Subcutaneous adipose tissue (tissue), 4 donors: ENCODE results near the gene AHSG. TPM values are rescaled to one million over a fixed set of nuclear protein-coding genes. Genes with fewer than 3 reads are reported as not detected.

Source experiments
- total RNA-seq, 4 donors: library from RNA; depleted of rRNA; stranded (reverse); fragments of >200 nt; gene quantifications; one replicate each; pipeline ENCODE4 v1.1.0, GENCODE V29; 2016
- TF ChIP-seq, protein P1 (sequence below): fragments of 450-650 bp; IDR thresholded peaks from one replicate; pipeline ENCODE4 v1.5.1; 2016; ENCODE audit warnings: low read depth, mild to moderate bottlenecking, control low read depth, antibody characterized with exemption, moderate library complexity

Gene AHSG, protein sequence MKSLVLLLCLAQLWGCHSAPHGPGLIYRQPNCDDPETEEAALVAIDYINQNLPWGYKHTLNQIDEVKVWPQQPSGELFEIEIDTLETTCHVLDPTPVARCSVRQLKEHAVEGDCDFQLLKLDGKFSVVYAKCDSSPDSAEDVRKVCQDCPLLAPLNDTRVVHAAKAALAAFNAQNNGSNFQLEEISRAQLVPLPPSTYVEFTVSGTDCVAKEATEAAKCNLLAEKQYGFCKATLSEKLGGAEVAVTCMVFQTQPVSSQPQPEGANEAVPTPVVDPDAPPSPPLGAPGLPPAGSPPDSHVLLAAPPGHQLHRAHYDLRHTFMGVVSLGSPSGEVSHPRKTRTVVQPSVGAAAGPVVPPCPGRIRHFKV
- not detected for total RNA-seq

DNA sequence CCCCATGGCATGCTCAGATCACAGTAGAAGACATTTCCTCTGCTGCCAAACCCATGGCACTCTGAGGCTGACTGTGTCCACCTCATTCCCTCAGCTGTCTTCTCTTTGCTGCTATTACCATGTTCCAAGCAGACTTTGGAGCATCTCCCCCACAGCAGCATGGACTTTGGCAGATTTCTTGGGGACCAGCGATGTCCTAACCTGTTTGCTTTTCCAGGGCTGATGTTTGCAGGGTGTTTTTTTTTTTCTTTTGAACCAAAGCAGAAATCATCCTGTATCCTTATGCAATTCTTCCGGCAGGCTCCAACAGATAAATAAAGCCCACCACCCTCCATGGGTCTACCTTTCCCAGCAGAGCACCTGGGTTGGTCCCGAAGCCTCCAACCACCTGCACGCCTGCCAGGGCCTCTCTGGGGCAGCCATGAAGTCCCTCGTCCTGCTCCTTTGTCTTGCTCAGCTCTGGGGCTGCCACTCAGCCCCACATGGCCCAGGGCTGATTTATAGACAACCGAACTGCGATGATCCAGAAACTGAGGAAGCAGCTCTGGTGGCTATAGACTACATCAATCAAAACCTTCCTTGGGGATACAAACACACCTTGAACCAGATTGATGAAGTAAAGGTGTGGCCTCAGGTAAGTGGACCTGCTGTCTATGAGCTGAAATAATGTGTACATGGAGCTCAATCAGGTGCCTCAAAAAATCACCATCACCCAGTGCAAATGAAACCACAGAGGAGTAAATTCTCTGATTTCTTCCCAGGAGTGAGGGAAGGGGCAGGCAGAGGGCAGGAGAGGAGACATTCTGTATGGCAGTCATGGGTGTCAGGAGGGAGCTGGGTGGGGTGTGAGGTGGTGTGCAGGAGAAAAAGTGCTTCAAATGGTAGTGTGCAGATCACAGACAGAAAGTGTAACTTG lies at the start of gene AHSG:
Gene AHSG (plus strand): TSS at position 340 of the 916 bp plus-strand sequence. CDS start 82 bp downstream, at position 422.
- TF ChIP-seq, protein P1, sequence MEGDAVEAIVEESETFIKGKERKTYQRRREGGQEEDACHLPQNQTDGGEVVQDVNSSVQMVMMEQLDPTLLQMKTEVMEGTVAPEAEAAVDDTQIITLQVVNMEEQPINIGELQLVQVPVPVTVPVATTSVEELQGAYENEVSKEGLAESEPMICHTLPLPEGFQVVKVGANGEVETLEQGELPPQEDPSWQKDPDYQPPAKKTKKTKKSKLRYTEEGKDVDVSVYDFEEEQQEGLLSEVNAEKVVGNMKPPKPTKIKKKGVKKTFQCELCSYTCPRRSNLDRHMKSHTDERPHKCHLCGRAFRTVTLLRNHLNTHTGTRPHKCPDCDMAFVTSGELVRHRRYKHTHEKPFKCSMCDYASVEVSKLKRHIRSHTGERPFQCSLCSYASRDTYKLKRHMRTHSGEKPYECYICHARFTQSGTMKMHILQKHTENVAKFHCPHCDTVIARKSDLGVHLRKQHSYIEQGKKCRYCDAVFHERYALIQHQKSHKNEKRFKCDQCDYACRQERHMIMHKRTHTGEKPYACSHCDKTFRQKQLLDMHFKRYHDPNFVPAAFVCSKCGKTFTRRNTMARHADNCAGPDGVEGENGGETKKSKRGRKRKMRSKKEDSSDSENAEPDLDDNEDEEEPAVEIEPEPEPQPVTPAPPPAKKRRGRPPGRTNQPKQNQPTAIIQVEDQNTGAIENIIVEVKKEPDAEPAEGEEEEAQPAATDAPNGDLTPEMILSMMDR: no peak

DNA sequence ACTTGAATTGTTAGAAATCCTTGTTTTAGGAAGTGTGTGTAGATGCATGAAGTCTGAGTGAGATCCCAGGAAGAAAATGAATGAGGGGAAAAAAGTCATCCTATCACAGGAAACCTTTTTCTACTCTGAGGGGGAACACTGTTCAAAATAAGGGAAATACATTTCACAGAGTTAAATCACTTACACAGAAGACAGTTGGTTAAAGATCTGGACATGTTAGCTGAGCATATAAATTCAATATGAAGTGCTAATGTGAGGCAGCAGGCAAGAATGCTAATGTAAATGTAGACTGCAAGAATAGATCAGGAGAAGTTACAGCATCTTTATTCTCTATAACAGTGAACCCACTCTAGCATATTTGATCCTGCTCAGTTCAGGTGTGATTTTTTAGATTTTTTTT lies 48.3 kb upstream of the AHSG start:
- TF ChIP-seq, protein P1: no peak

DNA sequence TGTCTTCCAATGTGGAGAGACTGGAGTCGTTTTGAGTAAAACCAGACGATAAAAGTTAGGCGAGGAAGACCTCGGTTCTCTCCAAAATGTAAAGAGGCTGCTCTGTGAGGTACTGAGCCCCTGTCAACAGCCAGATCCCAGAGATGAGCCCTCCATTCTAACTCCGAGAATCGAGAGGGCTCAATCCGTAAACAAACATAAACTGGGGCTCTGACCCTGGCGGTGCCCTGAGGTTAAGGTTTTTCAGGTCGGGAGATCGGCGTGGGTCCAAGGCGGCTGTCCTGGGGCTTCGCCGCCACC lies 46.1 kb upstream of the AHSG start:
- TF ChIP-seq, protein P1: no peak

DNA sequence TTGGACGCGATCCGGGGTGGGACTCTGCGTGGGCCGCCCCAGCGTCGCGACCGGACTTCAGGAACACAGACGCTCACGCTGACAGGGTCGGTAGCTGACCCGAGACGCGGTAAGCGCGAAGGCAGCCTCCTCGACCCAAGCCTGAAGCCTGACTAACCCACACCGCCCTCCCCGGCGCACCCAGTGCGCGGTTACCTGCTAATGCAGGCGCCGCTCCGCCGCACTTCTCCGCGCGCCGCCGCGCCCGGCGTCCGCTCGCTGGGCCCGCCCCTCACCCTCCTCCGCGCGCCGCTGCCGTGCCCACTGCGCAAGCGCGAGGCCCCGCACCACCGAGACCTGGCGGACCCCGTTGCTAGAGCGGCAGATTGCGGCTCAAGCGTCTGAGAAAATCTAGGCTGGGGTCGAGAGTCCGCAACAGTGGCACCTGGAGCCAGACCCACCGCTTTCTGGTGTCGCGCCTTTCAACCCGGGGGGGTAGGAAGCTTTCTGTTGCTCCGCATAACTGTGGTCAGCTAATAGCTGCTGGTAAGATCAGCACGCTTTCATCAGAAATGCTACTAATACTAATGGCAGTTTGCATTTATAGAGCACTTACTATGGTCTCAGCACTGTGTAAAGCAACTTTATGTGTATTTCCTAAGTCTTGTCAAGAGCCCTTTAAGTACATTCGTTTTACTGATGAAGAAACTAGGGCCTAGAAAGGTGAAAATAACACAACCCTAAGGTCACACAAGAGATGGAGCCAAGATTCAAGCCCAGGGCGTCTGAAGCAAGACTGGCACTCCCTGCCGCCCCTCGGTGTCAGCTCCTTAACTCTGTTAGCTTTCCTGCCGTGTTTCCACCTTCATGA lies 45.6 kb upstream of the AHSG start, which contains the start of gene TBCCD1:
Gene TBCCD1 (minus strand): TSS at position 268 of the 850 bp plus-strand sequence. CDS start 3,010 bp downstream, outside the sequence.
- TF ChIP-seq, protein P1: no peak

DNA sequence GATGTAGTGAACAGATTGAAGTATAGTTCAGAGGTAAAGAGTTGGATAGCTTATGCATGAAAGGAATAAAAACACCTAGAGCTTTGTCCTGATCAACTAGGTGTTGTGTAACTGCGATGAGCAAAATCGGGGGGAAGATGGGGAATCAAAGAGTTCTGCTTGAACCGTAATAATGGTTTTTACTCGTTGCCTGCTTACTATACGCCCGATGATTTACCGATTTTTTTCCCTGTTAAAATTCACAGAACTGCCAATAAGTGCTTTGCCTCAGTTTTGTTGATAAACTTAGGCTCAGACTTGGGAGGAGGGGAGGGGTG lies 43.1 kb upstream of the AHSG start:
- TF ChIP-seq, protein P1: no peak

DNA sequence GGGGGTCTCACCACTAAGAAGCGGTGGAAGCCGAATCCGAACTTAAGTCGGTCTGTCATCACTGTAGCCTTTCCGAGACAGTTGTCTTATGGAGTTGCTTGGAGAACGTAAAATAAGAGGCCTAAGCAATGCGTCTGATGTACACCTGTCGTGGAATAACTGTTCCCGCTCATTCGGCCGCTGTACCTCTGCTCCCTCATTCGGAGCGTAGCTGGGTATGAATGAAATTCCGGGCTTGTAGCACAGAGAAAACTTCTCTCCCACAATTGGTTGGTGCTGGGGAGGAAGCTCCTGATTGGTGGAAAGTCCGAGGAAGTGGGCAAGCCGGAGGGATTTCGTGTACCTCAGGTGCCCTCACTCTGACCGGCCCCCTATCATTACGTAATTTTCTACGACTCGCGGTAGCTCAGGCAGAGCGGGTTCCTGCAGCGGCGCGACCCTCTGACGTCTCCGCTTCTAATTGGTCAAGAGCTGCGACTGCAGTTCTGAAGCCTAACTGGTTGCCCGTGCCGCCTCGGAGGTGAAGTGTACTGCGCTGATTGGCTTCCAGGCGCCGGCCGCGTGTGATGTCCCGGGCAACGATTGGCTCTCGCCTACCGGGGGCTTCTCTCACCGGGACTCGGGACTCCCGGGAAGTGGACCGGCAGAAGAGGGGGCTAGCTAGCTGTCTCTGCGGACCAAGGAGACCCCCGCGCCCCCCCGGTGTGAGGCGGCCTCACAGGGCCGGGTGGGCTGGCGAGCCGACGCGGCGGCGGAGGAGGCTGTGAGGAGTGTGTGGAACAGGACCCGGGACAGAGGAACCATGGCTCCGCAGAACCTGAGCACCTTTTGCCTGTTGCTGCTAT lies 42.5 kb upstream of the AHSG start, which contains the start of gene DNAJB11:
Gene DNAJB11 (plus strand): TSS at position 625 of the 845 bp plus-strand sequence. CDS start 178 bp downstream, at position 803.
- TF ChIP-seq, protein P1: no peak
